Osteoblast (primary cell): ENCODE measurements around the gene CMTM4. TPM values are rescaled to one million over a fixed set of nuclear protein-coding genes. Genes with fewer than 3 reads are reported as not detected.

ENCODE experiments used
- DNase-seq: peaks from one replicate; pipeline ENCODE4 v3.0.0; 2011; ENCODE audit warnings: low spot score, mixed read lengths; ENCODE audit not compliant: insufficient read length; ENCODE audit errors: missing footprints
- H2AFZ ChIP-seq: 2 replicates; pipeline ENCODE4 v1.6.0; 2011; ENCODE audit warnings: mild to moderate bottlenecking, low read length
- H3K27ac ChIP-seq: 2 replicates; pipeline ENCODE4 v1.5.1; 2011; ENCODE audit warnings: mild to moderate bottlenecking, low read depth, low read length, moderate library complexity
- H3K27me3 ChIP-seq: 2 replicates; pipeline ENCODE4 v1.6.0; 2012; ENCODE audit warnings: mild to moderate bottlenecking, control low read depth, inconsistent platforms, low read length, moderate library complexity; ENCODE audit not compliant: insufficient read depth
- H3K36me3 ChIP-seq: 2 replicates; pipeline ENCODE4 v1.5.1; 2011; ENCODE audit warnings: mild to moderate bottlenecking, low read length, control low read depth, moderate library complexity; ENCODE audit not compliant: insufficient read depth
- H3K4me1 ChIP-seq: 2 replicates; pipeline ENCODE4 v1.5.1; 2011; ENCODE audit warnings: mild to moderate bottlenecking, low read length, control low read depth, moderate library complexity; ENCODE audit not compliant: insufficient read depth
- H3K4me2 ChIP-seq: 2 replicates; pipeline ENCODE4 v1.6.0; 2011; ENCODE audit warnings: mild to moderate bottlenecking, low read length; ENCODE audit not compliant: insufficient read depth
- H3K4me3 ChIP-seq: fragments of 200-600 bp; sonication (generic); 3 replicates; pipeline ENCODE4 v1.5.1; 2012; ENCODE audit warnings: mild to moderate bottlenecking, low read length, inconsistent platforms; ENCODE audit not compliant: insufficient read depth
- H3K79me2 ChIP-seq: 2 replicates; pipeline ENCODE4 v1.6.0; 2012; ENCODE audit warnings: mild to moderate bottlenecking, low read length, control low read depth, inconsistent platforms; ENCODE audit not compliant: insufficient read depth
- H3K9me3 ChIP-seq: 2 replicates; pipeline ENCODE4 v1.5.1; 2011; ENCODE audit warnings: low read depth, low read length, control low read depth
- H4K20me1 ChIP-seq: 2 replicates; pipeline ENCODE4 v1.6.0; 2012; ENCODE audit warnings: mild to moderate bottlenecking, low read length, control low read depth; ENCODE audit not compliant: insufficient read depth
- total RNA-seq: library from RNA; depleted of rRNA; stranded (reverse); fragments of >200 nt; gene quantifications from 2 replicates; pipeline ENCODE4 v1.2.3, GENCODE V29; 2012
- TF ChIP-seq, protein P1 (sequence below): IDR thresholded peaks from 2 replicates; pipeline ENCODE4 v1.5.1; 2011; ENCODE audit warnings: mild to moderate bottlenecking, low read depth, low read length, moderate library complexity; ENCODE audit errors: extremely low read depth

Gene CMTM4
- 42.7 and 52.5 TPM in 2 replicates for total RNA-seq

DNA sequence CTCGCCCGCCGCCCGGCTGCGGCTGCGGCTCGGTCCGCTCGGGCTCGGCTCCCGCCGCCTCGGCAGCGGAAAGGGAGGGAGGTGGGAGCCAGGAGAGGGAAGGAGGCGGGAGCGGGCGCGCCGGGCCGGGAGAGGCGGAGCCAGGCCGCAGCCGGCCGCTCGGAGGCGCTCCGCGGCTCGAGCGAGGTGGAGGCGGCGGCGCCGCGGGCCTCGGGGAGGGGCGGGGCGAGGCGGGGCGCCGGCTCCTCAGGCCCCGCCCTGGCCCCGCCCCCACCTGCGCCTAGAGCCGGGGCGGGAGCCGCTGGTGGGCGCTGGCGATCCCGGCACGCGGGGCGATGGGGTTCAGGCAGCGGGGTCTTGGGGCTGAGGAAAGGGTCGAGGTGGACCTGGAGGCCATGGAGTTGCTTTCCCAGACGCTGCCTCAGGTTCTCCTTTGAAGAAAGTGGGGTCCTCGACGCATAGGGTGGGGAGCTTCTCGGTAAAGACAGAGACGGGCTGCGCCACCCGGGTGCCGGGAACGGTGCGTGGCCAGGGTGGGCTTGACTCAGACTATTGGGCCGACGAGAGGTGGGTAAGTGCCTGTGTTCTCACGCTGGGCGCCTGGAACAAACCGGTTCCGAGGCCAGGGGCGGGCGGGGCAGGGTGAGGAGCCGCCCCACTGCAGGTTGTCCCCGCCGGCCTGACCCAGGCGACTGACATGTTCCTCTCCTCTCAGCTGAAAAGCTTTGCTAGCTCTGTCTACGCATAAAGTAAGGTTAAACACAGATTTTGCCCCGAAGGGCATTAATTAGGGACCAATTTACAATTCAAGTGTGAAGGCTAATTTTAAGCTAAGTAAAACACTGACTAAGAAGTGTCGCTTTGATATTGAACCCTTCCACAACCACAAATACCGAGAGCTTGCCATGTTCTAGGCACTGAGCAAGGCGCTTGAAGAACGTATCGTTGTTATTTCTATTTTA lies at the start of gene CMTM4:
CMTM4 (minus strand) TSS at position 75 of the 962 bp plus-strand sequence. CDS start 218 bp downstream, outside the sequence.
- no peaks in the 10 kb centered on the region for H3K27me3 ChIP-seq
- peak within 1 kb of the TSS; percentile 87 for H2AFZ ChIP-seq
- TF ChIP-seq, protein P1, sequence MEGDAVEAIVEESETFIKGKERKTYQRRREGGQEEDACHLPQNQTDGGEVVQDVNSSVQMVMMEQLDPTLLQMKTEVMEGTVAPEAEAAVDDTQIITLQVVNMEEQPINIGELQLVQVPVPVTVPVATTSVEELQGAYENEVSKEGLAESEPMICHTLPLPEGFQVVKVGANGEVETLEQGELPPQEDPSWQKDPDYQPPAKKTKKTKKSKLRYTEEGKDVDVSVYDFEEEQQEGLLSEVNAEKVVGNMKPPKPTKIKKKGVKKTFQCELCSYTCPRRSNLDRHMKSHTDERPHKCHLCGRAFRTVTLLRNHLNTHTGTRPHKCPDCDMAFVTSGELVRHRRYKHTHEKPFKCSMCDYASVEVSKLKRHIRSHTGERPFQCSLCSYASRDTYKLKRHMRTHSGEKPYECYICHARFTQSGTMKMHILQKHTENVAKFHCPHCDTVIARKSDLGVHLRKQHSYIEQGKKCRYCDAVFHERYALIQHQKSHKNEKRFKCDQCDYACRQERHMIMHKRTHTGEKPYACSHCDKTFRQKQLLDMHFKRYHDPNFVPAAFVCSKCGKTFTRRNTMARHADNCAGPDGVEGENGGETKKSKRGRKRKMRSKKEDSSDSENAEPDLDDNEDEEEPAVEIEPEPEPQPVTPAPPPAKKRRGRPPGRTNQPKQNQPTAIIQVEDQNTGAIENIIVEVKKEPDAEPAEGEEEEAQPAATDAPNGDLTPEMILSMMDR, result no peak
- H3K4me1 ChIP-seq, result peaks cover 10% of the 10 kb centered on the region
- no peaks in the 10 kb centered on the region for H3K9me3 ChIP-seq
- H3K4me3 ChIP-seq, result peak within 1 kb of the TSS; percentile 77
- H3K27ac ChIP-seq, result no peak within 1 kb of the TSS
- no peaks in the 10 kb centered on the region for H3K36me3 ChIP-seq
- DNase-seq, result peak; percentile 100
- no peaks in the 10 kb centered on the region for H4K20me1 ChIP-seq
- peak within 1 kb of the TSS; percentile 93 for H3K4me2 ChIP-seq
- peaks cover 9% of the 10 kb centered on the region for H3K79me2 ChIP-seq

DNA sequence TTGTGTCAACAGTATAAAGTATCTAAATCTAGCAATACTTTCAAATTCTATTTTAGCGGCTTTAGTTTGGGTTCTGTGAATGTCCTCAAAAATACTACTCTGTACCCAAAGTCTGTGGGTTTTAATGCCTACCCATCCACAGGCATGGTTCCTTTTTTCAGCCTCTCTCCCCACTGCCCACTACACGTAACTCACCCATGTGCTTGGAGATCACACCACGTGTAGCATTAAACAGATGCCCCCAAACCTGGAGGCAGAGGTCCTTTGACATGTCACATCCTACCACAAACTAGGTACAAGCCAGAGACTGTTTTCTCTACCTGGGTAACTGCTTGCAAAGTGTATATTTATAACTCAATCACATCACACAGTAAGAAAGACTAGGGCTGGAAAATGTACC lies 49.5 kb upstream of the CMTM4 start:
- peaks cover 58% of the 10 kb centered on the region for H4K20me1 ChIP-seq

DNA sequence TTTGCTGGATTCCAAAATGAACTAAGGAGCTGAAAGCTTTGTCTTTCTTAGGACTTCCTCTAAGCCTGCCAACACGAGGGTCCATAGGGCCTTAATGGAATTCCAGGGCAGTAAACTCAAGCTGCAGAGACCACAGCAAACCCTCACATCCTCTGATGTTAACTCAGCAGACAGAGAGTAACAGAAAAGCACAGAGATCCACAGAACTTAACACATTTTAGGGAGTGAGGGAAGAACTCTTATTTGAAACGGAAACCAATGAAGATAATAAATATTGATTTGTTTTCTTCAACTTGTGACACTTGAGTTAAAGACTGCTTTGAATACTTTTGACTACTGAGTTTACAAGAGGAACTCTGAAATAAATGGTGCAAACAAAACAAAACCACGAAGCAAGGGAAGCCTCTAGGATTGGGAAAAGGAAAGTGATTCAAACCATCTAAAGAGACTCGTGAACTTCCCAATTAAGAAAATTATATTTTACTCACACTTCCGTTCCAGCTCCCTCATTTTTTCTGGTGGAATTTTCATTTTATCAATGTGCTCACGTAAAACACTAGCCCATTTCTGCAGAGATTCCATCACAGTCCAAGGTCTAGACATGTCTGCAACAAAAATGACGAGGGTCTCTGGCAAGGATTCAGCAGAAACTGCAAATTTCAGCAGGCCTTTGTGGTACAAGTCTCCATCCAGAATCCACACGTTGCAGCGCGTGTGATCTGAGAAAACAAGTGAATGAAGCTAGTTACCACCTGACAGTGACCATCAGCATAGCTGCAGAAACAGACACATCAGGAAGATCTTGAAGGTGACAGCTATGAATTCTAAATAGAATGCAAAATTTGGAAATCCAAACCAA lies 45.6 kb upstream of the CMTM4 start:
- peaks cover 83% of the 10 kb centered on the region for H3K36me3 ChIP-seq
- TF ChIP-seq, protein P1, result no peak
- peaks cover 29% of the 10 kb centered on the region for H3K4me1 ChIP-seq
- H4K20me1 ChIP-seq, result peaks cover 62% of the 10 kb centered on the region
- DNase-seq, result peak; percentile 37
- H2AFZ ChIP-seq, result no peak overlapping the region
- no peak overlapping the region for H3K4me3 ChIP-seq
- no peaks in the 10 kb centered on the region for H3K27me3 ChIP-seq
- peaks cover 77% of the 10 kb centered on the region for H3K79me2 ChIP-seq
- H3K4me2 ChIP-seq, result peak overlapping the region; percentile 54
- H3K27ac ChIP-seq, result peak overlapping the region; percentile 75
- H3K9me3 ChIP-seq, result no peaks in the 10 kb centered on the region

More for the DNA sequence above, 49.5 kb upstream of the CMTM4 start:
- Histone ChIP-seq H3K79me2 (peaks cover 76% of the 10 kb centered on the region), H3K9me3 (no peaks in the 10 kb centered on the region), H3K27me3 (no peaks in the 10 kb centered on the region), H3K36me3 (peaks cover 74% of the 10 kb centered on the region), H3K4me1 (peaks cover 37% of the 10 kb centered on the region), H3K4me2 (no peak overlapping the region), H3K27ac (no peak overlapping the region), H2AFZ (no peak overlapping the region), H3K4me3 (no peak overlapping the region)
- TF ChIP-seq, protein P1, result no peak
- no peak for DNase-seq
